CD4-positive, alpha-beta T cell treated with Interferon gamma for 1 hour (primary cell): ENCODE data around the gene CCDC102B.
"Not testable (repeated sequence)": the region's sequence is repeated elsewhere in the genome, so short reads cannot be mapped to it uniquely, and the experiment has no call there.

Experiments
- DNase-seq: peaks from one replicate; pipeline ENCODE4 v3.0.0-alpha.2; 2020

The CCDC102B gene

GRCh38 chr18:68797871-68798270 lies at the start of gene CCDC102B:
CCDC102B (plus strand) TSS chr18:68798080; CDS start chr18:68836764, 38,684 bp downstream.
- DNase-seq: no peak

- no peak for DNase-seq
These were observed 40.8 kb upstream of the CCDC102B start for GRCh38 chr18:68757126-68757525.

- DNase-seq: no peak
These were observed 38.6 kb upstream of the CCDC102B start for GRCh38 chr18:68759308-68759707.

- no peak for DNase-seq
These were observed 34.8 kb upstream of the CCDC102B start for GRCh38 chr18:68763083-68763482.

GRCh38 chr18:68764016-68764415 lies 33.9 kb upstream of the CCDC102B start:
- no peak for DNase-seq

- DNase-seq: no peak
These were observed 31.4 kb upstream of the CCDC102B start for GRCh38 chr18:68766433-68766832.

GRCh38 chr18:68769461-68769860 lies 28.4 kb upstream of the CCDC102B start:
- no peak for DNase-seq

- DNase-seq: no peak
These were observed 25.6 kb upstream of the CCDC102B start for GRCh38 chr18:68772268-68772667.

GRCh38 chr18:68778280-68778886 lies 19.5 kb upstream of the CCDC102B start:
- DNase-seq: no peak

GRCh38 chr18:68779169-68779568 lies 18.7 kb upstream of the CCDC102B start:
- no peak for DNase-seq

GRCh38 chr18:68780802-68781635 lies 16.9 kb upstream of the CCDC102B start:
- DNase-seq: no peak

GRCh38 chr18:68783506-68783905 lies 14.4 kb upstream of the CCDC102B start:
- no peak for DNase-seq

GRCh38 chr18:68784071-68784470 lies 13.8 kb upstream of the CCDC102B start:
- no peak for DNase-seq

GRCh38 chr18:68790290-68790689 lies 7.6 kb upstream of the CCDC102B start:
- not testable (repeated sequence) for DNase-seq

- no peak for DNase-seq
These were observed 6.1 kb upstream of the CCDC102B start for GRCh38 chr18:68791801-68792200.

GRCh38 chr18:68793951-68794350 lies 3.9 kb upstream of the CCDC102B start:
- DNase-seq: no peak

- no peak for DNase-seq
These were observed 767 bp upstream of the CCDC102B start for GRCh38 chr18:68796936-68797690.

GRCh38 chr18:68800075-68800474 lies 2.2 kb downstream of the CCDC102B start:
- DNase-seq: no peak

- no peak for DNase-seq
These were observed 5.5 kb downstream of the CCDC102B start for GRCh38 chr18:68803356-68803755.

- DNase-seq: no peak
These were observed 19.7 kb downstream of the CCDC102B start for GRCh38 chr18:68817584-68817983.

GRCh38 chr18:68818584-68818983 lies 20.7 kb downstream of the CCDC102B start:
- DNase-seq: no peak

- DNase-seq: no peak
These were observed 25.0 kb downstream of the CCDC102B start for GRCh38 chr18:68822926-68823325.

GRCh38 chr18:68826121-68826520 lies 28.2 kb downstream of the CCDC102B start:
- DNase-seq: no peak
